Hepatocyte (in vitro differentiated cells): ENCODE results near the gene CTRL. TPM values are rescaled to one million over a fixed set of nuclear protein-coding genes. Genes with fewer than 3 reads are reported as not detected.

ENCODE experiments used
- DNase-seq: peaks from one replicate; pipeline ENCODE4 v3.0.0-alpha.2; 2016; ENCODE audit warnings: low spot score
- H2AFZ ChIP-seq: fragments of 200-600 bp; sonication (generic); 2 replicates; pipeline ENCODE4 v1.6.0; 2016; ENCODE audit warnings: antibody characterized with exemption, mild to moderate bottlenecking
- H3K27ac ChIP-seq: fragments of 200-600 bp; sonication (generic); 2 replicates; pipeline ENCODE4 v1.5.1; 2016; ENCODE audit warnings: mild to moderate bottlenecking
- H3K27me3 ChIP-seq: fragments of 200-600 bp; sonication (generic); 2 replicates; pipeline ENCODE4 v1.6.1; 2016
- H3K36me3 ChIP-seq: fragments of 200-600 bp; sonication (generic); replicated peaks from 2 replicates; pipeline ENCODE4 v1.5.1; 2016; ENCODE audit warnings: low read depth; ENCODE audit not compliant: insufficient read depth
- H3K4me1 ChIP-seq: fragments of 200-600 bp; sonication (generic); 2 replicates; pipeline ENCODE4 v1.5.1; 2016; ENCODE audit warnings: mild to moderate bottlenecking, moderate library complexity; ENCODE audit not compliant: insufficient read depth
- H3K4me2 ChIP-seq: fragments of 200-600 bp; sonication (generic); 2 replicates; pipeline ENCODE4 v1.6.0; 2016
- H3K4me3 ChIP-seq: fragments of 200-600 bp; sonication (generic); 2 replicates; pipeline ENCODE4 v1.5.1; 2016; ENCODE audit warnings: mild to moderate bottlenecking
- H3K79me2 ChIP-seq: fragments of 200-600 bp; sonication (generic); 2 replicates; pipeline ENCODE4 v1.6.0; 2017; ENCODE audit warnings: mild to moderate bottlenecking
- H3K9me2 ChIP-seq: fragments of 200-600 bp; sonication (generic); replicated peaks from 2 replicates; pipeline ENCODE4 v1.6.0; 2017; ENCODE audit warnings: mild to moderate bottlenecking; ENCODE audit not compliant: insufficient read depth
- H3K9me3 ChIP-seq: fragments of 200-600 bp; sonication (generic); 2 replicates; pipeline ENCODE4 v1.5.1; 2016; ENCODE audit warnings: low read depth, mild to moderate bottlenecking
- H4K20me1 ChIP-seq: fragments of 200-600 bp; sonication (generic); 2 replicates; pipeline ENCODE4 v1.6.0; 2016; ENCODE audit warnings: mild to moderate bottlenecking; ENCODE audit not compliant: insufficient read depth, poor library complexity, severe bottlenecking
- CTCF ChIP-seq: fragments of 200-600 bp; sonication (generic); IDR thresholded peaks from 2 replicates; pipeline ENCODE4 v1.5.1; 2016; ENCODE audit warnings: antibody characterized with exemption, mild to moderate bottlenecking; ENCODE audit not compliant: poor library complexity
- EZH2 ChIP-seq: fragments of 200-600 bp; sonication (generic); IDR thresholded peaks from 2 replicates; pipeline ENCODE4 v1.6.1; 2016; ENCODE audit warnings: antibody characterized with exemption, mild to moderate bottlenecking, borderline replicate concordance
- EZH2phosphoT487 ChIP-seq: fragments of 200-600 bp; sonication (generic); IDR thresholded peaks from one replicate; pipeline ENCODE4 v1.6.1; 2018; ENCODE audit warnings: antibody characterized with exemption, mild to moderate bottlenecking, low read depth, moderate library complexity; ENCODE audit not compliant: unreplicated experiment, severe bottlenecking
- WGBS: methylation state at CpG from one replicate; pipeline ENCODE4 v1.1.6; 2016; ENCODE audit warnings: low lambda C conversion rate; ENCODE audit errors: missing lambda C conversion rate; 5-methylcytosine and 5-hydroxymethylcytosine counted together
- polyA plus RNA-seq: library from polyadenylated mRNA; unstranded; fragments of >200 nt; fragmentation: Nextera tagmentation; extraction: Ambion mirVana; gene quantifications from 2 replicates; pipeline ENCODE4 v1.2.1, GENCODE V29; 2016
- total RNA-seq: library from RNA; depleted of rRNA; stranded (reverse); fragments of >200 nt; gene quantifications from 2 replicates; pipeline ENCODE4 v1.2.3, GENCODE V29; 2014

The CTRL gene
- total and polyA plus RNA-seq, 2 experiments from 2014 or later: 0.63 to 12.5 TPM

- H2AFZ ChIP-seq: no peak overlapping the region
- H4K20me1 ChIP-seq: peaks cover 13% of the 10 kb centered on the region
- no peaks in the 10 kb centered on the region for H3K27me3 ChIP-seq
- peaks cover 22% of the 10 kb centered on the region for H3K79me2 ChIP-seq
- no peaks in the 10 kb centered on the region for H3K9me2 ChIP-seq
- no peak for TF ChIP-seq EZH2phosphoT487
- TF ChIP-seq CTCF: no peak
- no peak for TF ChIP-seq EZH2
- WGBS: 97% methylated on average over 9 of the region's 9 CpGs
- no peak overlapping the region for H3K4me3 ChIP-seq
- H3K4me2 ChIP-seq: no peak overlapping the region
- no peak for DNase-seq
- H3K36me3 ChIP-seq: no peaks in the 10 kb centered on the region
- peaks cover 18% of the 10 kb centered on the region for H3K4me1 ChIP-seq
- H3K27ac ChIP-seq: no peak overlapping the region
- no peaks in the 10 kb centered on the region for H3K9me3 ChIP-seq
These were observed 39.4 kb upstream of the CTRL start for GRCh38 chr16:67971111-67971510.

- peak overlapping the region; percentile 94 for H3K4me3 ChIP-seq
- H3K4me2 ChIP-seq: peak overlapping the region; percentile 96
- TF ChIP-seq EZH2phosphoT487 (no peak), CTCF (no peak), EZH2 (no peak)
- peak overlapping the region; percentile 95 for H3K27ac ChIP-seq
- peak; percentile 46 for DNase-seq
- H3K4me1 ChIP-seq: peaks cover 24% of the 10 kb centered on the region
- H3K79me2 ChIP-seq: peaks cover 38% of the 10 kb centered on the region
- no peaks in the 10 kb centered on the region for H3K36me3 ChIP-seq
- H4K20me1 ChIP-seq: peaks cover 22% of the 10 kb centered on the region
- no peaks in the 10 kb centered on the region for H3K27me3 ChIP-seq
- no peaks in the 10 kb centered on the region for H3K9me3 ChIP-seq
- peak overlapping the region; percentile 43 for H2AFZ ChIP-seq
- H3K9me2 ChIP-seq: no peaks in the 10 kb centered on the region
- 56% methylated on average over 35 of the region's 40 CpGs for WGBS
These were observed 37.8 kb upstream of the CTRL start for GRCh38 chr16:67969254-67970039.

DNA sequence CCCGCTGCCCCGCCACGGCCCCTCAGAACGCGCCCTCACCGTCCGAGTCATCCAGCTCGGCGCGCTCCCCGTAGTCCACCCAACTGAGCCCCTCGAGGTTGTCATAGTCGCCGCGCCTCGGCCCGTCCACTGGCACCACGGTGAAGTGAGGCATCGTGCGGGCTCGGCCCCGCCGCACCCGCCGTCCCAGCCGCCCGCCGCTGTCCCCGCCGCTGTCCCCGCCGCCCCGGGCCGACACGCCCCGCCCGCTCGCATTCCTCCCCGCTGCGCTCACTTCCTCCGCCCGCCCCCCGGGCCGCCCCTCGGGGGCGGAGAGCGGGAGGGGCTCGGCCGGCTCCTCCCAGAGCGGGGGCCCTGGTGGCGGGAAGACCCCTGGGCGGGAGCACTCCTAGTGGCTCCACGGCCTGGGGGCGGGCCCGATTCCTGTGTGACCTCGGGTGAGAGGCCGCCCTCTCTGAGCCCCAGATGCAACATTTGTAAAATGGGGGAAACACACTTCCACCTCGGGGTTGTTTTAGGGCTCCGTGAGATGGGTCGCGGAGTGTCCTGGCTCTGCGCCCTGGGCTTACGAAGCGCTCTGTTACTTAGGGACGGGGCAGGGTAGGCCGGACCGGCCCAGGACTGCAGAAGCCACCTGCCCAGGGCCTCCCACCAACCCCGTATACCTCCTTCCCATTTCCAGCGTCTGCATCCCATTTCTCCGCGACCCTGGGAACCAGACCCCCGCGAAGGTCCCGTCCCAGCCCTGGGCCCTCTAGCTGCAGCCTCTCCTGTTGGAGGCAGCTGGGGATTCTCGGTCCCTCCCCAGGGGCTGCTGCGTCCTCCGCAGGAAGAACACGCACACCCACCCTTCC is 37.0 kb upstream of the CTRL start, which contains the start of gene SLC12A4:
TSS of gene SLC12A4 (minus strand) at position 238 of the 854 bp plus-strand sequence. CDS start at position 154, 84 bp downstream.
- 21% methylated on average over 32 of the region's 78 CpGs for WGBS

More for the DNA sequence above, 37.0 kb upstream of the CTRL start, which contains the start of gene SLC12A4:
- H3K79me2 ChIP-seq: peaks cover 46% of the 10 kb centered on the region
- H3K27ac ChIP-seq: peak within 1 kb of the TSS; percentile 95
- TF ChIP-seq EZH2phosphoT487 (no peak), EZH2 (no peak), CTCF (no peak)
- no peaks in the 10 kb centered on the region for H3K36me3 ChIP-seq
- H3K4me1 ChIP-seq: peaks cover 24% of the 10 kb centered on the region
- peaks cover 29% of the 10 kb centered on the region for H4K20me1 ChIP-seq
- peak; percentile 94 for DNase-seq
- H3K27me3 ChIP-seq: no peaks in the 10 kb centered on the region
- peak within 1 kb of the TSS; percentile 96 for H3K4me2 ChIP-seq
- peak within 1 kb of the TSS; percentile 77 for H2AFZ ChIP-seq
- no peaks in the 10 kb centered on the region for H3K9me3 ChIP-seq
- H3K9me2 ChIP-seq: no peaks in the 10 kb centered on the region
- peak within 1 kb of the TSS; percentile 94 for H3K4me3 ChIP-seq
